HEK293 (cell line): ENCODE results near the gene TIAM2.

Source experiments
- YY1 ChIP-seq: fragments of 450-650 bp; formaldehyde crosslinking; IDR thresholded peaks from 2 replicates; pipeline ENCODE4 v1.5.1; 2018; ENCODE audit warnings: missing biosample characterization, missing genetic modification characterization
- TF ChIP-seq, protein P1 (sequence below): fragments of 450-650 bp; formaldehyde crosslinking; IDR thresholded peaks from 2 replicates; pipeline ENCODE4 v1.5.1; 2017; ENCODE audit warnings: missing biosample characterization, missing genetic modification characterization
- TF ChIP-seq, protein P2 (sequence below): fragments of 450-650 bp; formaldehyde crosslinking; IDR thresholded peaks from 2 replicates; pipeline ENCODE4 v1.5.1; 2016; ENCODE audit warnings: missing biosample characterization, missing genetic modification characterization
- TF ChIP-seq, protein P3 (sequence below): fragments of 450-650 bp; formaldehyde crosslinking; IDR thresholded peaks from 2 replicates; pipeline ENCODE4 v1.5.1; 2016; ENCODE audit warnings: missing biosample characterization, missing genetic modification characterization
- TF ChIP-seq, protein P4 (sequence below): fragments of 450-650 bp; formaldehyde crosslinking; IDR thresholded peaks from 2 replicates; pipeline ENCODE4 v1.5.1; 2016; ENCODE audit warnings: missing biosample characterization, missing genetic modification characterization, low read depth

DNA sequence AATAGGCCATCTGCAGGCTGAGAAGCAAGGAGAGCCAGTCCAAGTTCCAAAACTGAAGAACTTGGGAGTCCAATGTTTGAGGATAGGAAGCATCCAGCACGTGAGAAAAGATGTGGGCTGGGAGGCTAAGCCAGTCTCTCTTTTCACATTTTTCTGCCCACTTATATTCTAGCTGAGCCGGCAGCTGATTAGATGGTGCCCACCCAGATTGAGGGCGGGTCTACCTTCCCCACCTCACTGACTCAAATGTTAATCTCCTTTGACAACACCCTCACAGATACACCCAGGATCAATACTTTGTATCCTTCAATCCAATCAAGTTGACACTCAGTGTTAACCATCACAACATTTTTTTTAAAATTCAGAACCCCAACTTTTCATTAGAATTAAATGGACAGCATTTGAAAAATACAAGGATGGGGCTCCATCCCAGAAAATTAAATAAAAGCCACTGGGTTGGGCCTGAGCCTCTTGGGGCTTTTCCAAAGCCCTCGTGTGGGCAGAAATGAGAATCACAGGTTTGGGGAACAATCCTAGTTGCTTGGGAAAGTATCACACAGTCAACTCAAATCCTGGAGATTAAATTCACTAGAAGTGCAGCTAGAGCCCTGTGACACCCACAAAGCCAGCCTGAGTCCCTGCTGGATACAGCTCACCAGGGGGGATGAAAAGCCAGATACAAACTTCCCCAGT lies 270.9 kb downstream of the TIAM2 start:
- TF ChIP-seq, protein P1, sequence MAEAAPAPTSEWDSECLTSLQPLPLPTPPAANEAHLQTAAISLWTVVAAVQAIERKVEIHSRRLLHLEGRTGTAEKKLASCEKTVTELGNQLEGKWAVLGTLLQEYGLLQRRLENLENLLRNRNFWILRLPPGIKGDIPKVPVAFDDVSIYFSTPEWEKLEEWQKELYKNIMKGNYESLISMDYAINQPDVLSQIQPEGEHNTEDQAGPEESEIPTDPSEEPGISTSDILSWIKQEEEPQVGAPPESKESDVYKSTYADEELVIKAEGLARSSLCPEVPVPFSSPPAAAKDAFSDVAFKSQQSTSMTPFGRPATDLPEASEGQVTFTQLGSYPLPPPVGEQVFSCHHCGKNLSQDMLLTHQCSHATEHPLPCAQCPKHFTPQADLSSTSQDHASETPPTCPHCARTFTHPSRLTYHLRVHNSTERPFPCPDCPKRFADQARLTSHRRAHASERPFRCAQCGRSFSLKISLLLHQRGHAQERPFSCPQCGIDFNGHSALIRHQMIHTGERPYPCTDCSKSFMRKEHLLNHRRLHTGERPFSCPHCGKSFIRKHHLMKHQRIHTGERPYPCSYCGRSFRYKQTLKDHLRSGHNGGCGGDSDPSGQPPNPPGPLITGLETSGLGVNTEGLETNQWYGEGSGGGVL, result no peak
- TF ChIP-seq, protein P2, sequence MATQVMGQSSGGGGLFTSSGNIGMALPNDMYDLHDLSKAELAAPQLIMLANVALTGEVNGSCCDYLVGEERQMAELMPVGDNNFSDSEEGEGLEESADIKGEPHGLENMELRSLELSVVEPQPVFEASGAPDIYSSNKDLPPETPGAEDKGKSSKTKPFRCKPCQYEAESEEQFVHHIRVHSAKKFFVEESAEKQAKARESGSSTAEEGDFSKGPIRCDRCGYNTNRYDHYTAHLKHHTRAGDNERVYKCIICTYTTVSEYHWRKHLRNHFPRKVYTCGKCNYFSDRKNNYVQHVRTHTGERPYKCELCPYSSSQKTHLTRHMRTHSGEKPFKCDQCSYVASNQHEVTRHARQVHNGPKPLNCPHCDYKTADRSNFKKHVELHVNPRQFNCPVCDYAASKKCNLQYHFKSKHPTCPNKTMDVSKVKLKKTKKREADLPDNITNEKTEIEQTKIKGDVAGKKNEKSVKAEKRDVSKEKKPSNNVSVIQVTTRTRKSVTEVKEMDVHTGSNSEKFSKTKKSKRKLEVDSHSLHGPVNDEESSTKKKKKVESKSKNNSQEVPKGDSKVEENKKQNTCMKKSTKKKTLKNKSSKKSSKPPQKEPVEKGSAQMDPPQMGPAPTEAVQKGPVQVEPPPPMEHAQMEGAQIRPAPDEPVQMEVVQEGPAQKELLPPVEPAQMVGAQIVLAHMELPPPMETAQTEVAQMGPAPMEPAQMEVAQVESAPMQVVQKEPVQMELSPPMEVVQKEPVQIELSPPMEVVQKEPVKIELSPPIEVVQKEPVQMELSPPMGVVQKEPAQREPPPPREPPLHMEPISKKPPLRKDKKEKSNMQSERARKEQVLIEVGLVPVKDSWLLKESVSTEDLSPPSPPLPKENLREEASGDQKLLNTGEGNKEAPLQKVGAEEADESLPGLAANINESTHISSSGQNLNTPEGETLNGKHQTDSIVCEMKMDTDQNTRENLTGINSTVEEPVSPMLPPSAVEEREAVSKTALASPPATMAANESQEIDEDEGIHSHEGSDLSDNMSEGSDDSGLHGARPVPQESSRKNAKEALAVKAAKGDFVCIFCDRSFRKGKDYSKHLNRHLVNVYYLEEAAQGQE (tag by site-specific recombination), result no peak
- TF ChIP-seq, protein P3, sequence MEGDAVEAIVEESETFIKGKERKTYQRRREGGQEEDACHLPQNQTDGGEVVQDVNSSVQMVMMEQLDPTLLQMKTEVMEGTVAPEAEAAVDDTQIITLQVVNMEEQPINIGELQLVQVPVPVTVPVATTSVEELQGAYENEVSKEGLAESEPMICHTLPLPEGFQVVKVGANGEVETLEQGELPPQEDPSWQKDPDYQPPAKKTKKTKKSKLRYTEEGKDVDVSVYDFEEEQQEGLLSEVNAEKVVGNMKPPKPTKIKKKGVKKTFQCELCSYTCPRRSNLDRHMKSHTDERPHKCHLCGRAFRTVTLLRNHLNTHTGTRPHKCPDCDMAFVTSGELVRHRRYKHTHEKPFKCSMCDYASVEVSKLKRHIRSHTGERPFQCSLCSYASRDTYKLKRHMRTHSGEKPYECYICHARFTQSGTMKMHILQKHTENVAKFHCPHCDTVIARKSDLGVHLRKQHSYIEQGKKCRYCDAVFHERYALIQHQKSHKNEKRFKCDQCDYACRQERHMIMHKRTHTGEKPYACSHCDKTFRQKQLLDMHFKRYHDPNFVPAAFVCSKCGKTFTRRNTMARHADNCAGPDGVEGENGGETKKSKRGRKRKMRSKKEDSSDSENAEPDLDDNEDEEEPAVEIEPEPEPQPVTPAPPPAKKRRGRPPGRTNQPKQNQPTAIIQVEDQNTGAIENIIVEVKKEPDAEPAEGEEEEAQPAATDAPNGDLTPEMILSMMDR, result no peak
- TF ChIP-seq, protein P4, sequence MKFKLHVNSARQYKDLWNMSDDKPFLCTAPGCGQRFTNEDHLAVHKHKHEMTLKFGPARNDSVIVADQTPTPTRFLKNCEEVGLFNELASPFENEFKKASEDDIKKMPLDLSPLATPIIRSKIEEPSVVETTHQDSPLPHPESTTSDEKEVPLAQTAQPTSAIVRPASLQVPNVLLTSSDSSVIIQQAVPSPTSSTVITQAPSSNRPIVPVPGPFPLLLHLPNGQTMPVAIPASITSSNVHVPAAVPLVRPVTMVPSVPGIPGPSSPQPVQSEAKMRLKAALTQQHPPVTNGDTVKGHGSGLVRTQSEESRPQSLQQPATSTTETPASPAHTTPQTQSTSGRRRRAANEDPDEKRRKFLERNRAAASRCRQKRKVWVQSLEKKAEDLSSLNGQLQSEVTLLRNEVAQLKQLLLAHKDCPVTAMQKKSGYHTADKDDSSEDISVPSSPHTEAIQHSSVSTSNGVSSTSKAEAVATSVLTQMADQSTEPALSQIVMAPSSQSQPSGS (tag by site-specific recombination), result no peak
- TF ChIP-seq YY1, result no peak
